ENCODE data around the gene AUTS2.

The AUTS2 gene

GRCh38 chr7:69968969-69969556, 370.8 kb downstream of the AUTS2 start:
- no peaks in the 10 kb centered on the region for H3K4me1 Mint-ChIP-seq (ENCODE audit: low read depth)
- no peak overlapping the region for H3K27ac Mint-ChIP-seq
- H3K27me3 Mint-ChIP-seq = peaks cover 2% of the 10 kb centered on the region
- H3K4me3 Mint-ChIP-seq = no peak overlapping the region
- H3K36me3 Mint-ChIP-seq = no peaks in the 10 kb centered on the region
- H3K9me3 Mint-ChIP-seq (ENCODE audit: low read depth) = no peaks in the 10 kb centered on the region

- Mint-ChIP-seq H3K27ac (no peak overlapping the region), H3K36me3 (no peaks in the 10 kb centered on the region), H3K4me3 (no peak overlapping the region), H3K27me3 (peaks cover 9% of the 10 kb centered on the region), H3K9me3 (ENCODE audit: low read depth) (no peaks in the 10 kb centered on the region), H3K4me1 (ENCODE audit: low read depth) (no peaks in the 10 kb centered on the region)
These were observed 383.4 kb downstream of the AUTS2 start for GRCh38 chr7:69981646-69982045.

DNA sequence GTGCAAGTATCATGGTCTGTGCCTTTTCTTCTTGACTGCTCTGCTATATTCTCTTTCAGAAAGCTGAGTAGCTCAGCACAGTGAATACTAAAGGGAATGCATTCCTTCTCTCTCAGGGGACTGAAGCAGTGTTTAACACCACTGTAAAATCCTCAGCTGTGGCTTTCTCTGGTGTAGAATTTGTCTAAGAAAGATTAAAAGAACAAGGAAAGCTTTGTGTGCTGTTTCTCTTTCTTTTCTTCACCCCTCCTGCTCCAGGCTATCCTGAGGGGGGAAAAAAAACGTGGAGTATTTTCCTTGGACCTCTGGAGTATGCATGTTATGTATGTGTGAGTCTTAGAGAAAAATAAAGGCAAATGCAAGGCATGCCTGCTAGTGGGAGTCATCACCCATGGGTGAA, 383.9 kb downstream of the AUTS2 start:
- H3K4me1 Mint-ChIP-seq (ENCODE audit: low read depth) = no peaks in the 10 kb centered on the region
- no peaks in the 10 kb centered on the region for H3K36me3 Mint-ChIP-seq

DNA sequence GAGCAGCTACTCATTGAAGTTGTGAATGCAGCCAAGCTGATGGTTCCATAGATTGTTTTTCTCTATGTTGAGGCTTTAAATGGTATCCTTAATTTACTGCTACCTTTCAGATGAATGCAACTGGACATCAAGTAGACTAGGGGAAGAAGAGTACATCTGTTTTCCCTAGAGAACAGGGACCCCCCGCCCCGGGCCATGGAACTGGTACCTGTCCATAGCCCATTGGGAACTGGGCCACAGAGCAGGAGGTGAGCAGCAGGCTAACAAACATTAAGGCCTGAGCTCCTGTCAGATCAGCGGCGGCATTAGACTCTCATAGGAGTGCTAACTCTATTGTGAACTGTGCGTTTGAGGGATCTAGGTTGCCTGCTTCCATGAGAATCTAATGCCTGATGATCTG, 391.3 kb downstream of the AUTS2 start:
- Mint-ChIP-seq H3K27me3 (peaks cover 4% of the 10 kb centered on the region), H3K36me3 (no peaks in the 10 kb centered on the region), H3K9me3 (ENCODE audit: low read depth) (no peaks in the 10 kb centered on the region), H3K4me3 (no peak overlapping the region), H3K4me1 (ENCODE audit: low read depth) (no peaks in the 10 kb centered on the region), H3K27ac (no peak overlapping the region)

More for the DNA sequence above, 383.9 kb downstream of the AUTS2 start:
- Mint-ChIP-seq H3K4me3 (no peak overlapping the region), H3K27me3 (peaks cover 9% of the 10 kb centered on the region), H3K27ac (no peak overlapping the region), H3K9me3 (ENCODE audit: low read depth) (no peaks in the 10 kb centered on the region)

DNA sequence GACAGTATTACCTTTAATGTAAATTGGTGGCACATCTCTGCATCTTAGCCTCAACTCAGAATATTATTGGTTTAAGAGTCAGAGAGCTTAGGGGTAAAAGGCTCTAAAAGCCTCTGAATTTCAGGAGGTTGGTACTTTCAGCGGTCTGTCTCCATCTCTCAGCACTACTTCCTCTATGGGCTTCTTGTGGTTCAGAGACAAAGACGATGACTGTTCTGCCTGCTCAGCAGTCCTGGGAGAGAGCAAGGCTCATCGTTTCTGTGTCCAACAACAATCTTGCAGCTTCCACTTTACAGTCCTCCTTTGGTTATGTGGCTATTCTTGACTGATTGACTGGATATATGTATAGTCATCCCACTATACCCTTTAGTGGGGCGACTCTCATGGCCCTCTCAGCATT, 394.7 kb downstream of the AUTS2 start:
- H3K4me1 Mint-ChIP-seq (ENCODE audit: low read depth) = no peaks in the 10 kb centered on the region
- no peak overlapping the region for H3K27ac Mint-ChIP-seq
- no peak overlapping the region for H3K4me3 Mint-ChIP-seq
- H3K9me3 Mint-ChIP-seq (ENCODE audit: low read depth) = no peaks in the 10 kb centered on the region
- peaks cover 4% of the 10 kb centered on the region for H3K27me3 Mint-ChIP-seq
- no peaks in the 10 kb centered on the region for H3K36me3 Mint-ChIP-seq

DNA sequence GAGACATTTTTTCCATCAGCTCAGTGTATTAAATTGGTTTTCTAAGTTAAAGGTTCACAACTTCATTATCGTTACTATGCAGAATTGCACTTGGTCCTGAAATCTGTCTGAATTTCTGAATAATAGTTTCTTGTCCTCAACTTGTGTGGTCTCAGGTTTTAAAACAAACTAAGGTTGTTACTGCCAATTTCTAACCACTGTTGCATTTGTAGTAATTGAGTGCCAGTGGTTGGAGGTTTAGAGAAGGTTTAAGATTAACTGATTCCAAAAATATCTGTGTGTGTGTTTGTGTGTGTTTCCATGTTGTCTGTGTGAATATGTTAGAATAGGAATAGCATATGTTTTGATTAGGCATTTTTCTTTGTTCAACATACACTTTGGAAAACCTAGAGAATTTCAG, 395.9 kb downstream of the AUTS2 start:
- no peaks in the 10 kb centered on the region for H3K4me1 Mint-ChIP-seq (ENCODE audit: low read depth)
- H3K27ac Mint-ChIP-seq = no peak overlapping the region
- H3K9me3 Mint-ChIP-seq (ENCODE audit: low read depth) = no peaks in the 10 kb centered on the region
- no peaks in the 10 kb centered on the region for H3K36me3 Mint-ChIP-seq
- no peak overlapping the region for H3K4me3 Mint-ChIP-seq
- H3K27me3 Mint-ChIP-seq = peaks cover 2% of the 10 kb centered on the region

DNA sequence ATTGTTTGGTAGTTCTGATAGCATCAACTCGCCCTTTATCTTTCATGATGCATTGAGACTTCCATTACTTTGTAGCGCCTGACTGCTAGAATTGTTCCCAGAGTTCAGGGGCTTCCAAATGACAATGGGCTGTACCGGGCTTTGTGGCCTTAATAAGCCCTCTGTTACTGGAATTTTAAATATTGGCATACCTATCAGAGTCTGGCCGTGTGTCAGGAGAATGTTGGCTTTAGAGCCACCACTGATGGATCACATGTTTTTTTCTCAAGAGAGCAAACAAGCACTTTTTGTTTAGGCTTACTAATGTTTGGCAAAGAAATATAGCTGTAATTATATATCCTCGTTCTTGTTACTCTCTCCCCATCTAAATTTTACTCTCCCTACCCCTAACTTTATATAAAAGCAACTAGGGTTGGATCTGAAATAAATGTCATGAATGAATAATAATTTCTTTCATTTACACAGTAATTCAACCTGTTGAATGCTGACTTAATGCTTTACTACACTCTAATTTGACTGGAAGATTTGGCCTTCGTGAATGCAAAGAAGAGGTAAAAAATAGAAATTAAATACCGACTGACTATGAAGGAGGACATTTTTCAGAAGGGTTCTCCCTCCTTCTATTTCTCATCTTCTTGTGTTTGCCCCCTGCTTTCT, 396.7 kb downstream of the AUTS2 start:
- no peaks in the 10 kb centered on the region for H3K9me3 Mint-ChIP-seq (ENCODE audit: low read depth)
- no peak overlapping the region for H3K27ac Mint-ChIP-seq
- H3K4me3 Mint-ChIP-seq = no peak overlapping the region
- no peaks in the 10 kb centered on the region for H3K4me1 Mint-ChIP-seq (ENCODE audit: low read depth)
- H3K27me3 Mint-ChIP-seq = peaks cover 2% of the 10 kb centered on the region
- H3K36me3 Mint-ChIP-seq = no peaks in the 10 kb centered on the region

DNA sequence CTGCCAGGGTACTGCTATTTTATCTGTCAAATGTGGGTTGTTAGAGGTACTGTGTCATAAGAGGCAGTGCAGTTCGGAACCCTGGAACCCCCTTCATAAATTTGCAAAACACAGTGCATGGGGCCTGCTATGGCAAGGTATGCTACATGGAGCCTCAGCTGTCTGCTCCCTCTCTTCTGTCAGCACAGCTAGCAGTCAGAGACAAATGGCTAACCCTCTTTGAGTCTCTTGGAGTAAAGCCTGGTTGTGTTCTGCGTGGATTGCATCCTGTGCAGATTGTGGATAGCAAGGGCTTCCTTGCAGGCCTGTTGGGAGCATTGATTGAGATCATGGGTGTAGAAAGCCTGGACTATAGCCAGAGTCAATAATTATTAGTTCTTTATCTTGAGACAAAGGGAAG, 397.8 kb downstream of the AUTS2 start:
- Mint-ChIP-seq H3K9me3 (ENCODE audit: low read depth) (no peaks in the 10 kb centered on the region), H3K36me3 (no peaks in the 10 kb centered on the region), H3K4me1 (ENCODE audit: low read depth) (no peaks in the 10 kb centered on the region), H3K27ac (no peak overlapping the region), H3K27me3 (no peaks in the 10 kb centered on the region), H3K4me3 (no peak overlapping the region)

DNA sequence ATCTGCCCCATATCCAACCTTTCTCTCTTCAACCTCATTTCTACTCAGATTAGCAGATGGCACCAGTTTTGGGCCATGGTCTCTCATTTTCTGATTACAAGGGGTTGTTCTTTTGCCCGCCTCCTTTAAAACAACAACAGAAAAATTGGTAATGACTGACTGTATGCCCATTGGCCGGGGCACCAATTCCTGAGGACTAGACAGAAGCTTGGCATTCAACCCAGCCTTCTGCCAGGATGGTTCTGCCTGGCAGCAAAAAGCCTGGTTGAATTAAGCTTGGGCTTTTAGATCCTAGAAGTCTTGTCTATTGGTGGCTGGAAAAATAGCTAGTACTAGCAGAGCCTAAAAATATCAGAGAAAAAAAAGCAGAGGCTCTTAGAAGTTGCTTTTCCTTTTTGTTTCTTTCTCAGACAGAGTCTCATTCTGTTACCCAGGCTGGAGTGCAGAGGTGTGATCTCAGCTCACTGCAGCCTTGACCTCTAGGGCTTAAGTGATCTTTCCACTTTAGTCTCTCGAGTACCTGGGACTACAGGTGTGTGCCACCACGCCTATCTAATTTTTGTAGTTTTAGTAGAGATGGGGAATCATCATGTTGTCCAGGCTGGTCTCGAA, 402.6 kb downstream of the AUTS2 start:
- Mint-ChIP-seq H3K27me3 (no peaks in the 10 kb centered on the region), H3K4me1 (ENCODE audit: low read depth) (peaks cover 5% of the 10 kb centered on the region), H3K4me3 (no peak overlapping the region), H3K9me3 (ENCODE audit: low read depth) (no peaks in the 10 kb centered on the region), H3K27ac (no peak overlapping the region), H3K36me3 (no peaks in the 10 kb centered on the region)

GRCh38 chr7:70005480-70005879, 407.2 kb downstream of the AUTS2 start:
- no peak overlapping the region for H3K27ac Mint-ChIP-seq
- H3K36me3 Mint-ChIP-seq = no peaks in the 10 kb centered on the region
- no peaks in the 10 kb centered on the region for H3K9me3 Mint-ChIP-seq (ENCODE audit: low read depth)
- peaks cover 14% of the 10 kb centered on the region for H3K4me1 Mint-ChIP-seq (ENCODE audit: low read depth)
- no peak overlapping the region for H3K4me3 Mint-ChIP-seq
- no peaks in the 10 kb centered on the region for H3K27me3 Mint-ChIP-seq

- Mint-ChIP-seq H3K27me3 (no peaks in the 10 kb centered on the region), H3K27ac (no peak overlapping the region), H3K4me3 (no peak overlapping the region), H3K4me1 (ENCODE audit: low read depth) (peaks cover 14% of the 10 kb centered on the region), H3K9me3 (ENCODE audit: low read depth) (no peaks in the 10 kb centered on the region), H3K36me3 (no peaks in the 10 kb centered on the region)
These were observed 407.6 kb downstream of the AUTS2 start for GRCh38 chr7:70005891-70006260.

DNA sequence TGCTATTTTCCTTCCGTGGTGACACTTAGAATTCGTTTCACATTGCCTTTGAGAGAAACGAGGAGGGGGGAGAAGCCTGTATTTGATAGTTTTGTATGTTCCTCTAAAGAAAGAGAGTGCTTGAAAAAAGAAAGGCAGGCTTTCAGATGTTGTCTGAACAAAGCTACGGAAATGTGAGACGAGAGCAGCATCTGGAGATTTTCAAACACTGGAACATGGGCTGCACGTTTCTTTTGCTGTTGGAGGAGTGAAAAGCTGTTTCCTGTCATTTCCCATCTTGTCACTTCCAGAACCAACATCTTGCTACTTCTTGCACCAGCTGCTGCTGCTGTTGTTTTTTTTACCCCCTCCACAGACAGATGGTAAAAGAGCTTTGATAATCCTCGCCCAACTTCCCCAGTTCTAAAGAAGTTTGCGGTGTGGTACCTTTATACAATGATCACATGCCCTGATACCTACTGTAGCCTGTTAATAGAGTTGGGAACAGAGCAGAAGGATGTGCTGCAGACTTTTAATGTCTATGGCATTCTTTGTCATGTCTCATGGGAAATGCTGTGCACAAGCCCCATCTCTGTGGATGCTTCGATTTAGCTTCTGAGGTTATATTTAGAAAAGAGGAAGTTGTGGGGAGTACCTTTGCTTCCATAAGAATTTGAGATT, 408.1 kb downstream of the AUTS2 start:
- no peak overlapping the region for H3K4me3 Mint-ChIP-seq

GRCh38 chr7:70008466-70008865, 410.2 kb downstream of the AUTS2 start:
- H3K27me3 Mint-ChIP-seq = no peaks in the 10 kb centered on the region
- no peak overlapping the region for H3K4me3 Mint-ChIP-seq
- no peaks in the 10 kb centered on the region for H3K36me3 Mint-ChIP-seq
- H3K9me3 Mint-ChIP-seq (ENCODE audit: low read depth) = no peaks in the 10 kb centered on the region
- H3K27ac Mint-ChIP-seq = no peak overlapping the region
- peaks cover 14% of the 10 kb centered on the region for H3K4me1 Mint-ChIP-seq (ENCODE audit: low read depth)

More for the DNA sequence above, 408.1 kb downstream of the AUTS2 start:
- Mint-ChIP-seq H3K9me3 (ENCODE audit: low read depth) (no peaks in the 10 kb centered on the region), H3K36me3 (no peaks in the 10 kb centered on the region), H3K27ac (no peak overlapping the region), H3K4me1 (ENCODE audit: low read depth) (peaks cover 14% of the 10 kb centered on the region), H3K27me3 (no peaks in the 10 kb centered on the region)

GRCh38 chr7:70014472-70015177, 416.4 kb downstream of the AUTS2 start:
- Mint-ChIP-seq H3K4me3 (no peak overlapping the region), H3K27me3 (peaks cover 1% of the 10 kb centered on the region), H3K36me3 (no peaks in the 10 kb centered on the region), H3K27ac (no peak overlapping the region), H3K9me3 (ENCODE audit: low read depth) (no peaks in the 10 kb centered on the region), H3K4me1 (ENCODE audit: low read depth) (no peaks in the 10 kb centered on the region)

DNA sequence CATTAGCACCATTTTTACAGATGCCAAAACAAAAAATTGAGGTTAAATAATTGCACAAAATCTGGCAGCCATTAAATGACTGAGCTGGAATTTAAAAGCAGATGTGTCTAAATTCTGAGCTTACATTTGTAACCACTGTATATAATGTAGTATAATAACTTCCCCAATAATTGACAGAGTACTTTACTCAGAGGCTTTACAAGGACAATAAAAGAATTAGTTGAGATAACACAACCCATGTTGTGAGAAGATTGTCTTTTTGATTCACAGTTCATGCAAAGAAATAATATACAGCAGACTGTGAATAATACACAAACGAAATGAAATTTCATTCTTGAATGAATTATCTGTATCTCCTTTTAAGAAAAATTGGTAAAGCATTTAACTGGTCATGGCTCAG, 417.1 kb downstream of the AUTS2 start:
- Mint-ChIP-seq H3K27me3 (peaks cover 1% of the 10 kb centered on the region), H3K4me3 (no peak overlapping the region), H3K36me3 (no peaks in the 10 kb centered on the region), H3K9me3 (ENCODE audit: low read depth) (no peaks in the 10 kb centered on the region), H3K27ac (no peak overlapping the region), H3K4me1 (ENCODE audit: low read depth) (no peaks in the 10 kb centered on the region)
